ENCODE measurements around the gene SAFB.

The SAFB gene

GRCh38 chr19:5615756-5616327 is 7.0 kb upstream of the SAFB start:
- Mint-ChIP-seq H3K4me1 (peaks cover 43% of the 10 kb centered on the region), H3K9me3 (no peaks in the 10 kb centered on the region), H3K27ac (no peak overlapping the region), H3K4me3 (no peak overlapping the region), H3K27me3 (no peaks in the 10 kb centered on the region)
- ATAC-seq (no peak), DNase-seq (no peak)

GRCh38 chr19:5617080-5617479 is 5.8 kb upstream of the SAFB start:
- DNase-seq, result no peak
- Mint-ChIP-seq H3K4me1 (peaks cover 53% of the 10 kb centered on the region), H3K27me3 (no peaks in the 10 kb centered on the region), H3K27ac (peak overlapping the region in 1 of 2 donors; percentile 42), H3K9me3 (no peaks in the 10 kb centered on the region), H3K4me3 (no peak overlapping the region)
- ATAC-seq, result no peak

DNA sequence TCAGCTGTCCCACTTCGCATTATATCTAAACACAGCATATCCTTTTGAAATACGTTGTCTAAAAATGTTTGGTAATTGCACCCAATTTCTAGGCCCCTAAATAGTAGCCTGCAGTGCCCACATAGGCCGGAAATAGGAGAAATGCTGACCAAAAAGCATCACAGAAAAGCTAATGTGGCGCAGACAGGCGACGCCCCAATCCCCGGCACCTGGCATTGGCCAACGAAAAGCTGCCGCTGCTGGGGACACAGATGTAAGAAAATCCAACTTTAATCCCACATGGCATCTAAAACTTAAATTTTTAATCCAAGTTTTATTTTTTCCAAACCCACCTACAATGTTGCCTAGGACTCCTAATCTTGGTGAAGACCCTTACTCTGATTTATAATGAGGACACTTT is 4.3 kb upstream of the SAFB start:
- no peak for DNase-seq
- H3K27me3 Mint-ChIP-seq, result no peaks in the 10 kb centered on the region
- H3K27ac Mint-ChIP-seq, result peak overlapping the region in 1 of 2 donors; percentile 61
- peak overlapping the region in 1 of 2 donors; percentile 22 for H3K4me3 Mint-ChIP-seq
- H3K9me3 Mint-ChIP-seq, result no peaks in the 10 kb centered on the region
- no peak for ATAC-seq
- peaks cover 51% of the 10 kb centered on the region for H3K4me1 Mint-ChIP-seq

- DNase-seq (no peak), ATAC-seq (no peak)
- no peaks in the 10 kb centered on the region for H3K27me3 Mint-ChIP-seq
- peaks cover 57% of the 10 kb centered on the region for H3K4me1 Mint-ChIP-seq
- H3K9me3 Mint-ChIP-seq, result no peaks in the 10 kb centered on the region
- H3K4me3 Mint-ChIP-seq, result peak overlapping the region; percentile 45 to 66
- no peak overlapping the region for H3K27ac Mint-ChIP-seq
These were observed 2.9 kb upstream of the SAFB start for GRCh38 chr19:5619946-5620345.

DNA sequence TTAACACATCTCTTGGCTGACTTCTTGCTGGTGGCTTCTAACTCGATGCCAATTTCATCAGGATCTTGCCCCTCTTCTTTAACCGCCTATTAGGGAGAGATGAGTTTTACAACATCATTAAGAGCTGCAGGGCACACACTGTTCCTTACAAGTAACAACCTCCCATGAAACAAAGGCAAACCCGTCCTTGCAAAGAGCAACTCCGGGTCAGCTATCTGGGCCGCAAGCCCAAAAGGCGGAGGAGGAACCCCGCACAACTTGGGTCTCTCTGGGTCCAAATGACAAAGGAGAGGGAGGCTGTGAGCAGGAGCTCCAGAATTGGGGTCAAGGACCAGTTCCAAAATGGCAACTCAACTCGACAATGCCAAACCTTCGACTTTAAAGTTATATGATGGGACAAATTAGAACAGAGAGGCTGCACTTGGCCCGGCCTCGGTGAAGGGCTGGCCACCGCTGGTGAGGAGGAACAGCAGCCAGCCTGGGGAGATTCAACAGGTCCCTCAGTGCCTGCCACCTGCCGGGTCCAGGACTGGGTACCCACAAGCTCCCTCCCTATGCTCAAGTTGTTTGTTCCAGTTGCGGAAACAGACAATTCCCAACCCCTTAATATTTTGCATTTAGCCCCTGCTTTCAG is 1.5 kb upstream of the SAFB start:
- ATAC-seq (no peak), DNase-seq (no peak)
- Mint-ChIP-seq H3K4me3 (peak overlapping the region; percentile 99 to 100), H3K27ac (peak overlapping the region; percentile 99 to 100), H3K27me3 (no peaks in the 10 kb centered on the region), H3K4me1 (peaks cover 71% of the 10 kb centered on the region), H3K9me3 (no peaks in the 10 kb centered on the region)

- DNase-seq, result peak in 1 of 2 donors; percentile 20
- Mint-ChIP-seq H3K27me3 (no peaks in the 10 kb centered on the region), H3K4me1 (peaks cover 77% of the 10 kb centered on the region), H3K4me3 (peak overlapping the region; percentile 99 to 100), H3K27ac (peak overlapping the region; percentile 99 to 100), H3K9me3 (no peaks in the 10 kb centered on the region)
- ATAC-seq, result no peak
These were observed 878 bp upstream of the SAFB start for GRCh38 chr19:5621945-5622464.

GRCh38 chr19:5623397-5624017 is 624 bp downstream of the SAFB start:
- Mint-ChIP-seq H3K27me3 (no peaks in the 10 kb centered on the region), H3K27ac (peak overlapping the region; percentile 100), H3K9me3 (no peaks in the 10 kb centered on the region), H3K4me1 (peaks cover 77% of the 10 kb centered on the region), H3K4me3 (peak overlapping the region; percentile 99 to 100)
- DNase-seq, result no peak
- ATAC-seq, result no peak

GRCh38 chr19:5624018-5624663 is 1.3 kb downstream of the SAFB start:
- Mint-ChIP-seq H3K9me3 (no peaks in the 10 kb centered on the region), H3K4me3 (peak overlapping the region; percentile 99 to 100), H3K27ac (peak overlapping the region; percentile 93 to 100), H3K27me3 (no peaks in the 10 kb centered on the region), H3K4me1 (peaks cover 77% of the 10 kb centered on the region)
- ATAC-seq (no peak), DNase-seq (peak in 1 of 2 donors; percentile 21)

- peaks cover 74% of the 10 kb centered on the region for H3K4me1 Mint-ChIP-seq
- peak overlapping the region; percentile 99 to 100 for H3K4me3 Mint-ChIP-seq
- peak overlapping the region; percentile 93 to 100 for H3K27ac Mint-ChIP-seq
- H3K9me3 Mint-ChIP-seq, result no peaks in the 10 kb centered on the region
- no peaks in the 10 kb centered on the region for H3K27me3 Mint-ChIP-seq
- DNase-seq (no peak), ATAC-seq (no peak)
These were observed 1.9 kb downstream of the SAFB start for GRCh38 chr19:5624741-5625278.

DNA sequence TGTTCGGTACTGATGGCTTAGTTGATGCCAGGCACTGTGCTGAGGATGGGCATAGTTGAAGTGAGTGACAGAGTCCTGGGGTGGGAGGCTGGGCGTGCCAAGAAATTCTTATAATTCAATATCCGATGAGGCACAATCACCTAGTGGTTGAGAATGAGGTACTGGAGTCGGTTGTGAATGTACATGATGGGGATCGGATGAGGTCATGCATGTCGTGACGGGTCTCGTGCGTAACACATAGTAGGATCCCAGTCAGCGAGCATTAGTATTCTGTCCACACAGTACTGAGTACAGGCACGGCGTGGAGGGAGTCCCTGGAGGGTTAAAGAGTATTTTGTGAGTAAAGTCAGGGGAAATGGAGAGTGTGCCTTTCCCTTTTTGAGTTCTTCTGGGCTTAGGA is 2.8 kb downstream of the SAFB start:
- Mint-ChIP-seq H3K27me3 (no peaks in the 10 kb centered on the region), H3K9me3 (no peaks in the 10 kb centered on the region), H3K4me1 (peaks cover 66% of the 10 kb centered on the region), H3K4me3 (peak overlapping the region; percentile 99 to 100), H3K27ac (peak overlapping the region; percentile 21 to 86)
- ATAC-seq, result no peak
- no peak for DNase-seq

DNA sequence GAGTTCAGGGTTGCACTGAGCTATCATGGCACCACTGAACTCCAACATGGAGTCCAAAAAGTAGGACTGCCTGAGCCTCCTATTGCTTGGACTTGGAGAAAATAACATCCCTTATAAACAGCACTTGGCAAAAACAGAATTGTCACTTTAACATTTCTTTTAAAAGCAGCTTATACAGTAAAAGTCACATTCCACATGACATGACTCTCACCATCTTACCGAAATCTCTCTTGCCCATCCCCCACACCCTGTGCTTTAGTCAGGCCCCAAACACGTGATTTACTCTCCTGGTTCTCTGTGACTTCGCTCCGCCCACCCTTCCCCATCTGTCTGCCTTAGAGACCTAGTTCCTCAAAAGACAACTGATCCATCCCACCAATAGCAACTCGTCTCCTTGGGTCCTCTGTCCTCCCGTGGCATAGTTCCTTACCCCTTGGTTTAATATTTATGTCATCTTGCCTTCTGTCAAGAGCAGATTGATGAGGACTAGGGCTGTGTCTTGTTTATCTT is 4.6 kb downstream of the SAFB start:
- peak overlapping the region; percentile 36 to 40 for H3K4me3 Mint-ChIP-seq
- no peaks in the 10 kb centered on the region for H3K27me3 Mint-ChIP-seq
- ATAC-seq (no peak), DNase-seq (peak in 1 of 2 donors; percentile 26)
- no peaks in the 10 kb centered on the region for H3K9me3 Mint-ChIP-seq
- H3K27ac Mint-ChIP-seq, result peak overlapping the region; percentile 67 to 82
- H3K4me1 Mint-ChIP-seq, result peaks cover 72% of the 10 kb centered on the region

DNA sequence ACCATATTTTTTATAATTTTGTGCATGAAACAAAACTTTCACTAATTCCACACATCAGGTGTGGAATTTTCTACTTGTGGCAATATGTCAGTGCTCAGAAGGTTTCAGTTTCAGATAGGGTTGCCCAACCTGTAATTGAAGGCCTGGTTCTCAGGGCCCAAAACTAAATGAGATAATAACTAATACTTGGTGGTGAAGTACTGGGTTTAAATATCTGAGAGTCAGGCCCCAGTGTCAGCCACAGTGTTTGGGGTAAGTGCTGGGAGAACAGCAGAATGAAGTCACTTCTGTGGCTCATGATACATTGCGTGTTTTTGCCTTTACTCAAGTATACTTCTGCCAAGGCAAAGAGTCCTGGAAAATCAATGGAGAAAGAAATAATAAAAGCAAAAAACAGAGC is 5.6 kb downstream of the SAFB start:
- H3K4me1 Mint-ChIP-seq, result peaks cover 82% of the 10 kb centered on the region
- ATAC-seq (peak; percentile 79), DNase-seq (peak in 1 of 2 donors; percentile 18)
- no peaks in the 10 kb centered on the region for H3K27me3 Mint-ChIP-seq
- no peaks in the 10 kb centered on the region for H3K9me3 Mint-ChIP-seq
- peak overlapping the region; percentile 15 to 66 for H3K4me3 Mint-ChIP-seq
- no peak overlapping the region for H3K27ac Mint-ChIP-seq

GRCh38 chr19:5628919-5629481 is 6.1 kb downstream of the SAFB start:
- H3K4me3 Mint-ChIP-seq, result peak overlapping the region in 1 of 2 donors; percentile 66
- no peaks in the 10 kb centered on the region for H3K27me3 Mint-ChIP-seq
- H3K27ac Mint-ChIP-seq, result peak overlapping the region in 1 of 2 donors; percentile 12
- ATAC-seq (no peak), DNase-seq (no peak)
- H3K4me1 Mint-ChIP-seq, result peaks cover 83% of the 10 kb centered on the region
- H3K9me3 Mint-ChIP-seq, result no peaks in the 10 kb centered on the region

DNA sequence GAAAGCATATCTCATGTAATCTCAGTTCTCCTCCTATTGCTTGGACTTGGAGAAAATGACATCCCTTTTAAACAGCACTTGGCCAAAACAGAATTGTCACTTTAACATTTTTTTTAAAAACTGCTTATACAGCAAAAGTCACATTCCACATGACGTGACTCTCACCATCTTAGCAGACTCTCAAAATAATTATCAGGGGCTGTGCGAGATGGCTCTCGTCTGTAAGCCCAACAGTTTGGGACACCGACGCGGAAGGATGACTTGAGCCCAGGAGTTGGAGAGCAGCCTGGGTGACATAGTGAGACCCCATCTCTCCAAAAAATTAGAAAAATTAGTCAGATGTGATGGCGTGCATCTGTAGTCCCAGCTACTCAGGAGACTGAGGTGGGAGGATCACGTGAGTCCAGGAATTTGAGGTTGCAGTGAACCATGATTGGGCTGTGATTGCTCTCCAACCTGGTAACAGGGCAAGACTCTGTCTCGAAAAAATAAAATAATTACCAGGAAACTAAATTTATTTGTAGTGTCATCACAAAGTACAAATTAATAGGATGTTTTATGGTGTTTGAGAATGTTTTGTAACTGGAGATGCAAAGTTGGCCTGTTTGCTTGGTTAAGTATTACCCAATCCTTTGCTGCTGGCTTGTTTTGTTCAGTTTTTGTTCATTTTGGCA is 8.8 kb downstream of the SAFB start:
- peaks cover 69% of the 10 kb centered on the region for H3K4me1 Mint-ChIP-seq
- no peak for DNase-seq
- no peak overlapping the region for H3K27ac Mint-ChIP-seq
- no peak for ATAC-seq
- H3K27me3 Mint-ChIP-seq, result no peaks in the 10 kb centered on the region
- no peaks in the 10 kb centered on the region for H3K9me3 Mint-ChIP-seq
- no peak overlapping the region for H3K4me3 Mint-ChIP-seq

DNA sequence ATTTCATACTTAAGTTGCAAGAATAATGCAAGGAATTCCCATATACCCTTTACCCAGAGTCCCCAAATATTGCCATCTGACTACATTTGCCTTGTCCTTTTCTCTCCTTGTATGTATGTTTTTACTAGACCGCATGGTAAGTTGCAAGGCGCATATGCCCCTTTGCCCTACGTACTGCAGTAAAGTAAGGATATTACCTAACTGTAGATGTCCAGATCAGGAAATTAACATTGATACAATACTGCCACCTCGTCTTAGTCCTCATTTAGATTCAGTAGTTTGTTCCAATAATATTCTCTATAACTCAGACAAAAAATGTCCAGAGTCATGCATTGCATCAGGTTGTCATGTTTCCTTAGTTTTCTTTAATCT is 9.3 kb downstream of the SAFB start:
- Mint-ChIP-seq H3K27me3 (no peaks in the 10 kb centered on the region), H3K27ac (no peak overlapping the region), H3K4me1 (peaks cover 63% of the 10 kb centered on the region), H3K4me3 (no peak overlapping the region), H3K9me3 (no peaks in the 10 kb centered on the region)
- ATAC-seq, result no peak
- no peak for DNase-seq

Data from stimulated activated naive CD8-positive, alpha-beta T cell treated with anti-CD3 and anti-CD28 coated beads, Interleukin-15, amount 100 ng/mL, for 72 hours (primary cell).